ENCODE data around the gene CYB5D1.

The CYB5D1 gene

DNA sequence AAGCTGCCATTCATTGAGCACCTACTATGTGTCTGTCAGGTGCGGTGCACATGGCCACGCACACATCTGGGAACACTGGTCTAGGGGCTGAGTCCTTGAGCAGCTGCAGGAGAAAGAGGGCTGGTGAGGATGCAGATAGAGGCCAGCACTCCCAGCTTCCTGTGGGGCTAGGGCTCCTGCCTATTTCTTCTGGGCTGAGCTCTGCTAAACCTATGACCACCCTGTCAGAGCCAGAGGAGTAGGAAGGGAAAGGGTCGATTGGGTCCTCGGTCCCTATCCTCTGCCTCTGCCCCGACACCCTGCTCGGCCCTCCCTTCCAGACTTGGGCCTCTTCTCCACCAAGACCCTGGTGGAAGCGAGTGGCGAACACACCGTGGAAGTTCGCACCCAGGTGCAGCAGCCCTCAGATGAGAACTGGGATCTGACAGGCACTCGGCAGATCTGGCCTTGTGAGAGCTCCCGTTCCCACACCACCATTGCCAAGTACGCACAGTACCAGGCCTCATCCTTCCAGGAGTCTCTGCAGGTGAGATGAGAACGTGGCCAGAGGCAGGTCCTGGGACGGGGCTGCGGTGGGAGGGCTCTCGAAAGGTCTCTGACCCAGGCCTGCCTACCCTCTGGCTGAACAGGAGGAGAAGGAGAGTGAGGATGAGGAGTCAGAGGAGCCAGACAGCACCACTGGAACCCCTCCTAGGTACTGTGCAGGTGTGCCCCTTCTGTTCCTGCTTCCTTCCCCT, 6.9 kb upstream of the CYB5D1 start:
- Histone ChIP-seq H3K27ac (ENCODE audit: low read depth, low read length) (peak overlapping the region; percentile 65), H3K79me2 (ENCODE audit: insufficient read depth, low read length) (peaks cover 5% of the 10 kb centered on the region), H3K9me2 (replicated peaks; ENCODE audit: insufficient read depth, low read length) (no peaks in the 10 kb centered on the region), H3K9ac (ENCODE audit: low read length) (peak overlapping the region; percentile 61), H3K4me2 (ENCODE audit: low read depth, low read length, poor library complexity, severe bottlenecking) (peak overlapping the region; percentile 68), H3K36me3 (ENCODE audit: low read length) (no peaks in the 10 kb centered on the region), H3F3A (ENCODE audit: insufficient read depth) (peaks cover 10% of the 10 kb centered on the region), H3K4me3 (ENCODE audit: insufficient read depth, low read length, poor library complexity, severe bottlenecking) (peak overlapping the region; percentile 60), H3K27me3 (ENCODE audit: low read length) (no peaks in the 10 kb centered on the region), H2AFZ (ENCODE audit: low read depth, low read length, severe bottlenecking) (no peak overlapping the region), H3K9me3 (ENCODE audit: insufficient read depth, low read length) (no peaks in the 10 kb centered on the region), H4K20me1 (ENCODE audit: low read depth, low read length) (no peaks in the 10 kb centered on the region)
- TF ChIP-seq, protein P1, sequence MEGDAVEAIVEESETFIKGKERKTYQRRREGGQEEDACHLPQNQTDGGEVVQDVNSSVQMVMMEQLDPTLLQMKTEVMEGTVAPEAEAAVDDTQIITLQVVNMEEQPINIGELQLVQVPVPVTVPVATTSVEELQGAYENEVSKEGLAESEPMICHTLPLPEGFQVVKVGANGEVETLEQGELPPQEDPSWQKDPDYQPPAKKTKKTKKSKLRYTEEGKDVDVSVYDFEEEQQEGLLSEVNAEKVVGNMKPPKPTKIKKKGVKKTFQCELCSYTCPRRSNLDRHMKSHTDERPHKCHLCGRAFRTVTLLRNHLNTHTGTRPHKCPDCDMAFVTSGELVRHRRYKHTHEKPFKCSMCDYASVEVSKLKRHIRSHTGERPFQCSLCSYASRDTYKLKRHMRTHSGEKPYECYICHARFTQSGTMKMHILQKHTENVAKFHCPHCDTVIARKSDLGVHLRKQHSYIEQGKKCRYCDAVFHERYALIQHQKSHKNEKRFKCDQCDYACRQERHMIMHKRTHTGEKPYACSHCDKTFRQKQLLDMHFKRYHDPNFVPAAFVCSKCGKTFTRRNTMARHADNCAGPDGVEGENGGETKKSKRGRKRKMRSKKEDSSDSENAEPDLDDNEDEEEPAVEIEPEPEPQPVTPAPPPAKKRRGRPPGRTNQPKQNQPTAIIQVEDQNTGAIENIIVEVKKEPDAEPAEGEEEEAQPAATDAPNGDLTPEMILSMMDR (IDR thresholded peaks at IDR 0.05; ENCODE audit: insufficient read depth, low read length, poor library complexity, severe bottlenecking) = no peak
- no peak for TF ChIP-seq EZH2phosphoT487 (conservative IDR thresholded peaks at IDR 0.05; ENCODE audit: low read length)

DNA sequence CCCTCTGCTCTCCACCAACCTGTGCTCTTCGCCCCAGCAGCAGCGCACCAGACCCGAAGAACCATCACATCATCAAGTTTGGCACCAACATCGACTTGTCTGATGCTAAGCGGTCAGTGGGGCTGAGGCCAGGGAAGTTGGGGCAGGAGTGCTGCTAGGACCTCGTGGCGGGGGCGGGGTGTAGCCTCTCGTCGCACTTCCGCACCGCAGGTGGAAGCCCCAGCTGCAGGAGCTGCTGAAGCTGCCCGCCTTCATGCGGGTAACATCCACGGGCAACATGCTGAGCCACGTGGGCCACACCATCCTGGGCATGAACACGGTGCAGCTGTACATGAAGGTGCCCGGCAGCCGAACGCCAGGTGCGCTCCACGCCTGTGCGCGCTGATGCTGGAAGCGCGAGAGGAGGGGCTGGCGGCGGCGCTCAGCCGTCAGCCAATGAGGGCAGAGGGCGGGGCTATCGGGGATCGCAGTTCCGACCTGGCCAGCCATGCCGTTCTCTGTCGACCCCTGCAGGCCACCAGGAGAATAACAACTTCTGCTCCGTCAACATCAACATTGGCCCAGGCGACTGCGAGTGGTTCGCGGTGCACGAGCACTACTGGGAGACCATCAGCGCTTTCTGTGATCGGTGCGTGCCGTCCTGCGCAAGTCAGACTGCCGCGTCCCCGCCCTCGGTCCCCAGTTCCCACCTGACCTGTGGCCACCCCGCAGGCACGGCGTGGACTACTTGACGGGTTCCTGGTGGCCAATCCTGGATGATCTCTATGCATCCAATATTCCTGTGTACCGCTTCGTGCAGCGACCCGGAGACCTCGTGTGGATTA, 6.2 kb upstream of the CYB5D1 start:
- H3K4me2 ChIP-seq (ENCODE audit: low read depth, low read length, poor library complexity, severe bottlenecking) = peak overlapping the region; percentile 68

DNA sequence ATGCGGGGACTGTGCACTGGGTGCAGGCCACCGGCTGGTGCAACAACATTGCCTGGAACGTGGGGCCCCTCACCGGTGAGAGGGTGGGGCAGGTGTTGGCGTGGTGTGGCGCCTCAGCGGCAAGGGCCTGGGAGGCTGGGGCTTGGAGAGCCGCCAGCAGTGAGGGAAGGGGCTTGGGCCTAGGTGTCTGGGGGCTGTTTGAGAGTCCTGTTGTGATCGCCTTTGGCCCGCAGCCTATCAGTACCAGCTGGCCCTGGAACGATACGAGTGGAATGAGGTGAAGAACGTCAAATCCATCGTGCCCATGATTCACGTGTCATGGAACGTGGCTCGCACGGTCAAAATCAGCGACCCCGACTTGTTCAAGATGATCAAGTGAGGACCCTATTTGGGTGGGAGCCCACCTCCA, 5.5 kb upstream of the CYB5D1 start:
- Histone ChIP-seq H3K79me2 (ENCODE audit: insufficient read depth, low read length) (peaks cover 13% of the 10 kb centered on the region), H3K36me3 (ENCODE audit: low read length) (no peaks in the 10 kb centered on the region), H3K4me2 (ENCODE audit: low read depth, low read length, poor library complexity, severe bottlenecking) (no peak overlapping the region), H3F3A (ENCODE audit: insufficient read depth) (peaks cover 10% of the 10 kb centered on the region), H3K9me2 (replicated peaks; ENCODE audit: insufficient read depth, low read length) (no peaks in the 10 kb centered on the region), H3K9me3 (ENCODE audit: insufficient read depth, low read length) (no peaks in the 10 kb centered on the region), H3K9ac (ENCODE audit: low read length) (no peak overlapping the region), H3K27me3 (ENCODE audit: low read length) (no peaks in the 10 kb centered on the region), H3K27ac (ENCODE audit: low read depth, low read length) (no peak overlapping the region), H3K4me3 (ENCODE audit: insufficient read depth, low read length, poor library complexity, severe bottlenecking) (no peak overlapping the region), H4K20me1 (ENCODE audit: low read depth, low read length) (no peaks in the 10 kb centered on the region), H2AFZ (ENCODE audit: low read depth, low read length, severe bottlenecking) (no peak overlapping the region)
- TF ChIP-seq, protein P1 (IDR thresholded peaks at IDR 0.05; ENCODE audit: insufficient read depth, low read length, poor library complexity, severe bottlenecking) = no peak
- TF ChIP-seq EZH2phosphoT487 (conservative IDR thresholded peaks at IDR 0.05; ENCODE audit: low read length) = no peak

More for the DNA sequence above, 6.2 kb upstream of the CYB5D1 start:
- TF ChIP-seq EZH2phosphoT487 (conservative IDR thresholded peaks at IDR 0.05; ENCODE audit: low read length) = no peak
- TF ChIP-seq, protein P1 (IDR thresholded peaks at IDR 0.05; ENCODE audit: insufficient read depth, low read length, poor library complexity, severe bottlenecking) = peak; percentile 59
- Histone ChIP-seq H3K36me3 (ENCODE audit: low read length) (no peaks in the 10 kb centered on the region), H3K27ac (ENCODE audit: low read depth, low read length) (peak overlapping the region; percentile 65), H3F3A (ENCODE audit: insufficient read depth) (peaks cover 10% of the 10 kb centered on the region), H4K20me1 (ENCODE audit: low read depth, low read length) (no peaks in the 10 kb centered on the region), H3K79me2 (ENCODE audit: insufficient read depth, low read length) (peaks cover 13% of the 10 kb centered on the region), H3K27me3 (ENCODE audit: low read length) (no peaks in the 10 kb centered on the region), H3K4me3 (ENCODE audit: insufficient read depth, low read length, poor library complexity, severe bottlenecking) (peak overlapping the region; percentile 60), H3K9me2 (replicated peaks; ENCODE audit: insufficient read depth, low read length) (no peaks in the 10 kb centered on the region), H2AFZ (ENCODE audit: low read depth, low read length, severe bottlenecking) (no peak overlapping the region), H3K9ac (ENCODE audit: low read length) (peak overlapping the region; percentile 61), H3K9me3 (ENCODE audit: insufficient read depth, low read length) (no peaks in the 10 kb centered on the region)
